ENCODE data around the gene ZNF432.

- TF ChIP-seq EZH2 (optimal IDR thresholded peaks at IDR 0.05; ENCODE audit: low read depth, low read length) (no peak), CTCF (IDR thresholded peaks at IDR 0.05; ENCODE audit: low read length) (no peak)
These were observed 16.8 kb upstream of the ZNF432 start for GRCh38 chr19:52065399-52065798.

Measured in MM.1S (cell line).